ENCODE data around the gene SEPSECS. TPM values are rescaled to one million over a fixed set of nuclear protein-coding genes. Genes with fewer than 3 reads are reported as not detected.

Gene SEPSECS
- total RNA-seq, 1 experiment from 2014 or later = 3.1 TPM

GRCh38 chr4:25076625-25077398 lies 83.4 kb downstream of the SEPSECS start:
- intact Hi-C loops (cut with micrococcal nuclease) = no loop called here

GRCh38 chr4:25075851-25076250 lies 84.4 kb downstream of the SEPSECS start:
- H3K27ac ChIP-seq (ENCODE audit: low read length) = no peak overlapping the region
- POLR2A ChIA-PET (ENCODE audit: unreplicated experiment) = no interaction called here
- H3K4me2 ChIP-seq (ENCODE audit: low read length) = no peak overlapping the region
- no peaks in the 10 kb centered on the region for H3F3A ChIP-seq (ENCODE audit: low read length, unreplicated experiment)
- intact Hi-C loops (cut with micrococcal nuclease) = no loop called here
- H3K27me3 ChIP-seq (ENCODE audit: low read length) = no peaks in the 10 kb centered on the region
- no peaks in the 10 kb centered on the region for H3K9me3 ChIP-seq (ENCODE audit: low read length)
- H2AFZ ChIP-seq (ENCODE audit: low read length) = no peak overlapping the region
- H3K9ac ChIP-seq (ENCODE audit: low read length) = no peak overlapping the region
- DNase-seq (no peak), ATAC-seq (no peak)
- H3K79me2 ChIP-seq (ENCODE audit: low read length) = no peaks in the 10 kb centered on the region
- no peaks in the 10 kb centered on the region for H3K9me2 ChIP-seq (replicated peaks; ENCODE audit: low read length)
- no peak for TF ChIP-seq EZH2 (IDR thresholded peaks at IDR 0.05; ENCODE audit: low read length, unreplicated experiment)
- TF ChIP-seq EZH2phosphoT487 (IDR thresholded peaks at IDR 0.05; ENCODE audit: borderline replicate concordance, low read length) = no peak
- no peak for TF ChIP-seq CTCF (conservative IDR thresholded peaks at IDR 0.05; ENCODE audit: low read depth, low read length)
- no peaks in the 10 kb centered on the region for H4K20me1 ChIP-seq (ENCODE audit: low read length)
- H3K4me3 ChIP-seq (ENCODE audit: low read length) = no peak overlapping the region
- BruUV-seq (replicated peaks) = no TSS peak
- no peaks in the 10 kb centered on the region for H3K36me3 ChIP-seq (ENCODE audit: low read depth, low read length)
- H3K4me1 ChIP-seq (ENCODE audit: insufficient read depth, low read length) = no peaks in the 10 kb centered on the region
- CTCF ChIA-PET = no interaction called here

More at GRCh38 chr4:25076625-25077398, 83.4 kb downstream of the SEPSECS start:
- Histone ChIP-seq H3K27me3 (ENCODE audit: low read length) (no peaks in the 10 kb centered on the region), H3K9ac (ENCODE audit: low read length) (no peak overlapping the region), H3K4me3 (ENCODE audit: low read length) (no peak overlapping the region), H3K27ac (ENCODE audit: low read length) (no peak overlapping the region), H4K20me1 (ENCODE audit: low read length) (no peaks in the 10 kb centered on the region), H3K36me3 (ENCODE audit: low read depth, low read length) (no peaks in the 10 kb centered on the region), H3K9me2 (replicated peaks; ENCODE audit: low read length) (no peaks in the 10 kb centered on the region), H3K4me2 (ENCODE audit: low read length) (no peak overlapping the region), H3K79me2 (ENCODE audit: low read length) (no peaks in the 10 kb centered on the region), H3K4me1 (ENCODE audit: insufficient read depth, low read length) (no peaks in the 10 kb centered on the region), H2AFZ (ENCODE audit: low read length) (no peak overlapping the region), H3F3A (ENCODE audit: low read length, unreplicated experiment) (no peaks in the 10 kb centered on the region), H3K9me3 (ENCODE audit: low read length) (no peaks in the 10 kb centered on the region)
- ChIA-PET POLR2A (ENCODE audit: unreplicated experiment) (no interaction called here), CTCF (no interaction called here)
- BruUV-seq (replicated peaks) = no TSS peak
- DNase-seq = no peak
- TF ChIP-seq EZH2 (IDR thresholded peaks at IDR 0.05; ENCODE audit: low read length, unreplicated experiment) (no peak), EZH2phosphoT487 (IDR thresholded peaks at IDR 0.05; ENCODE audit: borderline replicate concordance, low read length) (no peak), CTCF (conservative IDR thresholded peaks at IDR 0.05; ENCODE audit: low read depth, low read length) (no peak)
- no peak for ATAC-seq

GRCh38 chr4:25075129-25075528 lies 85.1 kb downstream of the SEPSECS start:
- Histone ChIP-seq H3F3A (ENCODE audit: low read length, unreplicated experiment) (no peaks in the 10 kb centered on the region), H3K9ac (ENCODE audit: low read length) (no peak overlapping the region), H3K4me3 (ENCODE audit: low read length) (no peak overlapping the region), H3K4me2 (ENCODE audit: low read length) (no peak overlapping the region), H3K9me3 (ENCODE audit: low read length) (no peaks in the 10 kb centered on the region), H3K27ac (ENCODE audit: low read length) (no peak overlapping the region), H3K4me1 (ENCODE audit: insufficient read depth, low read length) (no peaks in the 10 kb centered on the region), H4K20me1 (ENCODE audit: low read length) (no peaks in the 10 kb centered on the region), H3K36me3 (ENCODE audit: low read depth, low read length) (no peaks in the 10 kb centered on the region), H2AFZ (ENCODE audit: low read length) (no peak overlapping the region), H3K9me2 (replicated peaks; ENCODE audit: low read length) (no peaks in the 10 kb centered on the region), H3K27me3 (ENCODE audit: low read length) (no peaks in the 10 kb centered on the region), H3K79me2 (ENCODE audit: low read length) (no peaks in the 10 kb centered on the region)
- BruUV-seq (replicated peaks) = no TSS peak
- TF ChIP-seq CTCF (conservative IDR thresholded peaks at IDR 0.05; ENCODE audit: low read depth, low read length) = no peak
- TF ChIP-seq EZH2 (IDR thresholded peaks at IDR 0.05; ENCODE audit: low read length, unreplicated experiment) = no peak
- TF ChIP-seq EZH2phosphoT487 (IDR thresholded peaks at IDR 0.05; ENCODE audit: borderline replicate concordance, low read length) = no peak
- CTCF ChIA-PET = no interaction called here
- intact Hi-C loops (cut with micrococcal nuclease) = no loop called here
- no peak for DNase-seq
- no peak for ATAC-seq
- POLR2A ChIA-PET (ENCODE audit: unreplicated experiment) = no interaction called here
